HG02970 (cell line): ENCODE measurements around the gene RAB6B.

Experiments
- ATAC-seq: cut with Tn5 transposase; IDR thresholded peaks from one replicate; pipeline ENCODE4 v1.9.1; 2021; ENCODE audit warnings: mild to moderate bottlenecking, moderate library complexity, moderate number of reproducible peaks; ENCODE audit not compliant: unreplicated experiment, low FRiP score

The RAB6B gene

DNA sequence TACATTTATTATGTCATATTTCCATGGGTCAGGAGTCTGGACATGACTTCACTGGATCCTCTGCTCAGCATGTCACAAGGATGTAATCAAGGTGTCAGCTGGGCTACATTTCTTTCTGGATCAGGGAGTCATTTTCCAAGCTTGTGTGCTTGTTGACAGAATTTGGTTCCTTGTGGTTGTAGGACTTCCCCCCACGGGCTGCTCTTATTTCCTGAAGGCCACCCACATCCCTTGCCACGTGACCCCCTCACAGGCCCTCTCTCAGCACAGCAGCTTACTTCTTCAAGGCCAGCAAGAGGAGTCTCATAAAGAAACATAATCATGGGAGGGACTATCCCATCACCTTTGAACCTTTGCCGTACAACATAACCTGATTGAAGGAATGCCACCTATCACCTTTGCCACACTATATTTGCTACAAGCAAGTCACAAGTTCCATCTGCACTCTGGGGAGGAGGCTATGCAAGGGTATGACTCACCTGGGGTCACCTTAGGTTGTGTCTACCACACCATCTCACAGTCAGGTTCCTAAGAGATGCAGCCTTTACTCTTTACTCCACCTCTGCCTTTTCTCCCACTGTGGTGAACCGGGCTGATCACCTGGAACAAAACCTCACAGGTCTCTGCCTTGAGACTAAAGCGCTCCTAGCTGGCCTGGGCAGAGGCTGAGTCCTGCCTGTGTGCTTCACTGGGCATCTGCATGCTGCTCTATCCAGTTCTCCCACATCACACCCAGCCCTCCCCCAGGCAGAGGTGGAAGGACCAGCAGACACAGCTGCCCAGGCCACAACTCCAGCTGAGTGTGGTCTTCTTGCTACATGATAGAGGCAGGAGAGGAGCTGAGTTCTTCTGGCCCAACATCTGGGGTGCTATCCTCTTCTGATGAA is 13.5 kb downstream of the RAB6B start:
- ATAC-seq = no peak

- ATAC-seq = no peak
These were observed 14.2 kb downstream of the RAB6B start for GRCh38 chr3:133881492-133881891.

- ATAC-seq = no peak
These were observed 14.7 kb downstream of the RAB6B start for GRCh38 chr3:133880886-133881455.

GRCh38 chr3:133880287-133880686 is 15.4 kb downstream of the RAB6B start:
- ATAC-seq = no peak

DNA sequence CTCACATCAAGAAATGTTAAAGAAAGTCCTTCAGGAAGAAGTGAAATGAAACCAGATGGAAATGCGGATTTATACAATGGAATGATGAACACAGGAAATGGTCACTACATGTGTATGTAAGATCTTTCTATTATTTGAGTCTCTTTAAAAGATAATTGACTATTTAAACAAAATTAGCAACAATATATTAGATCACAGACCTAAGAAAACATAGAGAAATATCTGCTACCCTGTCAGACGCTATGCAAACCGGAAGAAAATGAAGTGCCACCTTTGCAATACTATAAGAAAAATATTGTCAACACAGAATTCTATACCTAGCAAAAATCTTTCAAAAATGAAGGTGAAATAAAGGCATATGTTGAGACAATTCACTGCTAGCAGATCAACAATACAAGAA is 17.2 kb downstream of the RAB6B start:
- ATAC-seq = no peak

GRCh38 chr3:133877221-133877620 is 18.5 kb downstream of the RAB6B start:
- ATAC-seq = no peak

GRCh38 chr3:133874761-133875438 is 20.8 kb downstream of the RAB6B start:
- no peak for ATAC-seq

DNA sequence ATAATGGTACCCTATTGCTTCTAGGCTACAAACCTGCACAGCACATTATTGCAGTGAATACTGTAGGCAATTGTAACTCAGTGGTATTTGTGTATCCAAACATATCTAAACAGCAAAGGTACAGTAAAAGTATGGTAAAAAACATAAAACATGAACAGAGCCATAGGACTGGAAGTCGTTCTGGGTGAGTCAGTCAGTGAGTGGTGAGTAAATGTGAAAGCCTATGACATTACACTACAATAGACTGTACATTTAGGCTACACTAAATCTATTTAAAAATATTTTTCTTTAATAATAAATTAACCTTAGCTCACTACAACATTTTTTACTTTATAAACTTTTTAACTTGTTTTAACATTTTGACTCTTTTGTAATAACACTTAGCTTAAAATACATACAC is 21.3 kb downstream of the RAB6B start:
- ATAC-seq = no peak

- ATAC-seq = no peak
These were observed 22.9 kb downstream of the RAB6B start for GRCh38 chr3:133872781-133873180.

DNA sequence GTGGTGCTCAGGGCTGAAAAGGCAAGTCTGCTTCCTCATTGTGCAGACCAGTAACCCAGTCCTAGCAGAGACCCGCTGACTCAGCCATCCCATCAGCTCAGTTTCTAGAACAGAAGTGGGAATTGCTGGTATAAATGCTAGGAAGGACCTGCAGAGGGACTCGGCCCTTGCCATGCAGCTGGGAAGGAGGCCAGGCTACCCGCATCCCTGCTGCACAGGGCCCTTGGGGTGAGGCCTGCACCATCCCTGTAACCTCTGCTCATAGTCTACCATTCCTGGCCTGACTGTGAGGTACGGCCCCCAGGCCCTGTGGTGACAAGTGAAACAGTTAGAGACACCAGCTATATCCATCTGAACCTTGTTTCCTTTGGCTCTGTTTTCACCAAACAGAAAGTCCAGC is 23.5 kb downstream of the RAB6B start:
- no peak for ATAC-seq

DNA sequence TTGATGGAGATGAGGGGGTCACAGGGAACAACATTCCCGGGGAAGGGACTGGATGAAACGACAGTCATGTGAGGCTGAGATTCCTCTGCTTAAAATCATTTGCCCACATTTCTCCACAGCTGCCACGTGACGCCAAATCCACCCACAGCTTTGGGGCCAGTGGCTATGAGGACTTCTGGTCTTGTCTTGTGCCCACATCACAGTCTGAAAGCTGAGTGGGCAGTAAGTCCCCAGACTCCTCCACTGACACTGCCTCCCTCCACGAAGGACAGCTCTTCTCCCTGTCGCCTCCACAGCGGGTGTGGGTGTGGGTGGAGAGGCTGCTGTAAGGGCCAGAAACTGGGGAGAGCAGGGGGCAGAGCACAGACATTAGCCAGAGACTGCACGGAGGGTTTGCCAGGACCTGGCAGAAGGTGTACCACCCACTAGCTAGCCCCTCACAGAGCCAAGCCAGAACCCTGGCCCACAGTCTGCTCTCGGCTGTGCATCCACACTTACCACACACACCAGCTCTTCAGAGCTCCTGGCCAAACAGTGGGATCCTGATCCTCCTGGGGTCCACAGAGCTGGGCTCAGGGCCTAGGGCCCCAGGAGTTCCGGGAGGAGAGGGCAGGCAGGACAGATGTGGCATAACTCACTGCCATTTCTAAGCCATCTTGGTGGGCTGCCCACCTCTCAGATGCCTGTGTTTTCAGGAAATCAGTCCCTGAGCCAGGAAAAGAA is 24.2 kb downstream of the RAB6B start:
- no peak for ATAC-seq

DNA sequence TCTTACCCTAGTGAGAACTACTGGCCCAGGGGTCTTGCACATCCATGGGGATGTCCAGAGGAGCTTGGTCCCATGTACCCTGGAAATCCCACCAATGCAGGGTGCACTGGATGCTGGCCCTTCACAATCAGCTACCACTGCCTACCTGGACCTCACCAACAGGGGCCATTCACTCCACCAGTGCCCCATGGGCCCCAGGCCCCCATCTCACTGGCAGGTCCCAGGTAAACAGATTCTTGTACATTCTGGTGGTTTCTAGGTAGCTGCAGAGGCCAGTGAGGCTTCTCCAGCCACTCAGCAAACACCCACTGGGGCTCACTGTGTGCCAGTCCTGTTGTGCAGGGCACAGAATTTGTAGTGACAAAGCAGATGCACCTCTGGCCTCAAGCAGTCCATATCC is 24.9 kb downstream of the RAB6B start:
- no peak for ATAC-seq

DNA sequence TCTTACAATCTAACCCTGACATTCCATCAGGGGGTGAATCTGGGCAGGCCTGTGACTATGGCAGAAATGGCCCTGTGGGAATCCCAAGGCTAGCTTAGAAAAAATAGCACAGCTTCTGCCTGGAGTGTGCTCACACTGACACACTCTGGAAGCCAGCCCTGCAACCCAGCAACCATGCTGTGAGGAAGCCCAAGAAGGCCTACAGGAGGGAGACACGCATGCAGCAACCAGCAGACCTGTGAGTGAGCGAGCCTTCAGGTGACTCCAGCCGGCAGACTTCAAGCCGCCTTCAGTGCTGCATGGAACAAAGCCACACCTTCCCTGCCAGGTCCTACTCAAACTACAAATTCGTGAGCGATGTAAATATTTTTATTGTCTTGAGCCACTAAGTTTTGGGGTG is 26.1 kb downstream of the RAB6B start:
- no peak for ATAC-seq

DNA sequence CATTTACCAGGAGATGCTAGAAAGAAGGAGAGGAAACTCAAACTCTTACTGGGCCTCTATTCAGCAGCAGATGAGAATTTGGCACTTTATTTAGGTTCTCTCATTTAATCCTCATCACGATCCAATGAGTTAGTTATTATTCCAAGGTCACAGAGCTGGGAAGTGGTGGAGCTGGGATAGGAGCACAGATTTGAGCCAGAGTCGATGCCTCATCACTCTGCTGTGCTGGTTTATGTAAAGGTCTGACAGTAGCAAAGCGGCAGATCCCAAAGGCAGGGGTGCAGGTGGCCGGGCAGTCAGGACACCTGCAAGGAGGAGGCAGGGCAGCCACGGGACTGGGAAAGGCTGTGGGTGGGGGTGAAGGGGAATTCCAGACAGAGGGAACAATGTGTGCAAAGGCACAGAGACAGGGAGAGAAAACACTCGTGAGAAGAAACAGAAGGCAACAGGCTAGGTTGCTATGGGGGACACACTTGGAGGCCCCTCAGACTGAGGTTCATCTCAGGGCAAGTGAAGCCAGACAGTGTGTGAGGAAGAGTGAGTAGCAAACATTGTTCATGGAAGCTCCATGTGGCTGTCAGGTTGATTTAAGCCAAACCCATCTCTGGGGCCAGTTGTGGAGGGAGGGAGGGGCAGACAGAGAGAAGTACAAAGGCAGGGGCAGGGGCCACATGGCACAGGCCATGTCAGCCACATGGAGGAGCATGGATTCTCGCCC is 26.8 kb downstream of the RAB6B start:
- no peak for ATAC-seq

GRCh38 chr3:133868186-133868585 is 27.5 kb downstream of the RAB6B start:
- ATAC-seq = no peak

GRCh38 chr3:133866141-133866540 is 29.5 kb downstream of the RAB6B start:
- ATAC-seq = no peak

DNA sequence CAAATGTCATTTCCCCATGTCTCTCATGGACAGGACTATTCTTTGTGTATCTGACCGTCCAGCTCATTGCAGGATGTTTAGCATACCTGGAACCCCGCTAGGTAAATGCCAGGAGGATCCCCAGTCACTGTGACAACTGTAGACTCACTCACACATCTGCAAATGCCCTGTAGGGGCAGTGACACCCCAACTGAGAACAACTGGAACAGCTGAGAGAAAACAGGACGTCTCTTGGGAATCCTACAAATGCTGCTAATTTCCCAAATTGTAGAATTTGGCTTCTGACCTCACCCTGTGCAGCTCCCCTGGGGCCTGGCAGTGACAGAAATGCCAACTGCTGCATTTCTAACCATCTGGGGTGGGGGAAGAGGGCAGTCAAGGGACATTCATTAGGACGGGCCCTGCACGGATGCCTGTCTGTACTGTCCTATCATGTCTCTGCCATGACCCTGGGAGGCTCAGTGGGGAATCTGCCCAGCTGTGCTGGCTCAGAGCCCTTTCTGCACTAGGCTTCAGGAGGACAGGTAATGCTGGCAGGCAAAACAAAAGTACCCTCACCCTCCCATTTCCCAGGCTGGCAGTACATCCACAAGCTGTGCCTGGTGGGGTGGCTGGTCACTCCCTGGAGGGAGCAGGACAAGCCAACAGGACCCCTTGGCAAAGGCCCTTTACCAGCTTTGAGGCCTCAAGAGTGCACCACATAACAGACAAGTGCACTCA is 30.4 kb downstream of the RAB6B start:
- ATAC-seq = no peak

GRCh38 chr3:133864616-133865015 is 31.1 kb downstream of the RAB6B start:
- ATAC-seq = no peak

GRCh38 chr3:133863911-133864310 is 31.8 kb downstream of the RAB6B start:
- no peak for ATAC-seq

- no peak for ATAC-seq
These were observed 33.5 kb downstream of the RAB6B start for GRCh38 chr3:133862161-133862560.
